NCI-H524 (cell line): ENCODE data around the gene TYMP.
A peak's percentile ranks its signal among the peaks of the same experiment; 100 is the strongest.

ENCODE experiments used
- DNase-seq, 2 experiments: peaks; one replicate each; lab custom pipeline; 2025; lab: John Stamatoyannopoulos, UW

TYMP gene

GRCh38 chr22:50483556-50483955 lies 46.3 kb downstream of the TYMP start:
- DNase-seq = no peak

GRCh38 chr22:50483106-50483505 lies 46.7 kb downstream of the TYMP start:
- DNase-seq = peak in 1 of 2 experiments; percentile 63

DNA sequence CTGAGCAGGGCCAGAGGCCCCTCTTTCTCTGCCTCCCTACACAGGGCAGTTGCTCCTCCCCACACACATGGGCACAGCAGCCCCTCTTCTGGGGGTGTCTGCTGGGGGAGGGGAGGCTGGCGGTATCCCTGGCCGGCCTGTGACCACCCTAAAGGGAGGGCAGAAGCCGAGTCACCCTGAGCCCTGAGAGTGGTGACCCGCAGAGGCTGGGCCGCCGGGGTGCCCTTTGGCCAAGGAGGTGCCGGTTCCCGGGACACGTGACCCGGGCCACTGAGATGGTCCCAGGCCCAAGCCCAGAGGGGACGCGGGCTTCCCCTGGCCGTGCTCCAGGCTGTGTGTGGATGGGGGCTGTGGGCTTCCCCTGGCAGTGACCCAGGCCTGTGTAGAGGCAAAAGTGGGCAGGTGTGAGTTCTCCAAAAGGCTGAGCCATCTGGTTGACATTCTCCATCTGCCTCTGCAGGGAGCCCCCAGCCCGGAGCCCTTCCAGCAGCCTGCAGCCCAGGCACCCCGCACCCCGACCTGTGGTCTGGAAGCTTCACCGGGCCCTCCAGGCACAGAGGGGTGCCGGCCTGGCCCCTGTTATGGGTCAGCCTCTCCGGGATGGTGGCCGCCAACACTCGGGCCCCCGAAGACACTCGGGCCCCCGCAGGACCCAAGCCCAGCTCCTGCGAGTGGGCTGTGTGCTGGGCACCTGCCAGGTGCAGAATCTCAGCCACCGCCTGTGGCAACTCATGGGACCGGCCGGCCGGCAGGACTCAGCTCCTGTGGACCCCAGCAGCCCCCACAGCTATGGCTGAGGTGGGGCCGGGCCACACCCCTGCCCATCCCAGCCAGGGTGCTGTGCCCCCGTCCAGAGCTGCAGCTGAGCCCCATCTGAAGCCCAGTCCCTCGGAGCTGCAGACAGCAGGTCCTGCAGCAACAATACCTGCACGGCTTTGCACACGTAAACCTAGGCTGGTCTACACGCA lies 47.4 kb downstream of the TYMP start:
- peak in 1 of 2 experiments; percentile 82 for DNase-seq

DNA sequence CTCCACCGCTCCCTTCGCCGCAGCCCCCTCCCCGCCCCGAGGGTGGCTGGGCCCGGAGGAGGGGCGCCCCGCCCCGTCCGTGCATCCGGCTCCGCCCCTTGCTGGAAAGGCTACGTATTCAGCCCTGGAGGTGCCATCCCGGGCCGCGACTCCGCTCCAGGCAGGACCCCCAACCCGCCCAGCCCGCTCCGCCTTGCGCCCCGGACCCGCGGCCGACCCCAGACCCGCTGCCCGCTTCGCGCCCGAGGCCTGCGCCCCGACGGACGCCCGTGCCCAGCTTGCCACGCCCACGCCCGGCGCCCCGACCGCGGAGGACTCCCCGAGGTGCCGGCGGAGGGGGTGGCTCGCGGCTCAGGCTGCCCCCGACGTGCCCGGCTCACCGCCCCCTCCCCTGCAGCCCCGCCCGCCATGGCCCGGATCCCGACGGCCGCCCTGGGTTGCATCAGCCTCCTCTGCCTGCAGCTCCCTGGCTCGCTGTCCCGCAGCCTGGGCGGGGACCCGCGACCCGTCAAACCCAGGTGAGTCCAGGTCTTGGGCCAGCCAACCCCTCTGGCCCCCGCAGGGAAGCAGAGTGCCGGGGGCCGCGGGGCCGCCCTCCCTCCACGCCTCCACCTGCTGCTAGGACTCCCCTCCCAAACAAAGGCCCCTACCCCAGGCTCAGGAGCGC lies 48.2 kb downstream of the TYMP start, which contains the start of gene ADM2:
Gene ADM2 (plus strand): TSS at position 104 of the 667 bp plus-strand sequence. CDS start 305 bp downstream, at position 409.
- DNase-seq = peak in 1 of 2 experiments; percentile 8

- DNase-seq = no peak
Measured at GRCh38 chr22:50481045-50481439, 48.8 kb downstream of the TYMP start.

GRCh38 chr22:50479721-50480120 lies 50.1 kb downstream of the TYMP start:
- no peak for DNase-seq

DNA sequence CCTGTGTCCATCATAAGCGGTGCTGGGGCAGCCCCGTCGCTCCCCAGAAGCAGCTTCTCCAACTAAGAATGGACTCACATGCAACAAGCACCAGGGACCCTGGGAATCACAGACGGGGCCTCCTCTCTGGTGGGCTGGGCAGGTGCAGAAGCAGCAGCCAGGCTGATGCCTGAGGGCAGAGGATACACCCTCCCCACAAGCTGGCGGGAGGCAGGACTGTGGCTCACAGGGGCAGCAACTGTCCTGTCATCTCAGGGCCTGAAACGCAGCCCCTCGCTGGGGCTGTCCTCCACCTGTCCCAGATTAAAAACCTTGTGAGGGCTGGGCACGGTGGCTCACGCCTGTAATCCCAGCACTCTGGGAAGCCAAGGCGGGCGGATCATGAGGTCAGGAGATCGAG lies 51.9 kb downstream of the TYMP start:
- DNase-seq = no peak

GRCh38 chr22:50476868-50477267 lies 52.9 kb downstream of the TYMP start:
- DNase-seq = peak in 1 of 2 experiments; percentile 25
